Panc1 (cell line): ENCODE results near the gene RHOU. TPM values are rescaled to one million over a fixed set of nuclear protein-coding genes. Genes with fewer than 3 reads are reported as not detected.

Experiments
- ATAC-seq: fragments of 200-7000 bp; cut with Tn5 transposase; 2 replicates; pipeline ENCODE4 v1.9.1; 2020; ENCODE audit warnings: mild to moderate bottlenecking, moderate library complexity
- BruUV-seq: library from RNA; stranded (reverse); fragments of 400-500 nt; replicated peaks from 2 replicates; lab custom pipeline; 2021; lab: Mats Ljungman, UMichigan
- CTCF ChIA-PET: fragments of 300-600 bp; sonication (Branson Sonifier 250); formaldehyde crosslinking; loops from one replicate; lab custom pipeline; 2022; ENCODE audit warnings: antibody characterized with exemption; lab: Charles Lee
- POLR2A ChIA-PET: fragments of 300-600 bp; sonication (Branson Sonifier 250); formaldehyde crosslinking; loops from one replicate; lab custom pipeline; 2022; ENCODE audit warnings: antibody characterized with exemption; lab: Charles Lee
- DNase-seq: peaks from one replicate; pipeline ENCODE4 v3.0.0-alpha.2; 2010; ENCODE audit warnings: low read depth, low spot score
- H3K27ac ChIP-seq: 2 replicates; pipeline ENCODE4 v1.5.1; 2011; ENCODE audit warnings: mild to moderate bottlenecking, low read length, inconsistent platforms
- H3K27me3 ChIP-seq: fragments of 200-500 bp; sonication (Bioruptor generic); 2 replicates; pipeline ENCODE4 v1.6.0; 2014; ENCODE audit warnings: low read length, inconsistent platforms; ENCODE audit not compliant: control insufficient read depth, insufficient read depth
- H3K36me3 ChIP-seq: fragments of 200-500 bp; sonication (Bioruptor generic); 2 replicates; pipeline ENCODE4 v1.5.1; 2014; ENCODE audit warnings: inconsistent platforms, mild to moderate bottlenecking, low read length, moderate library complexity; ENCODE audit not compliant: control insufficient read depth, insufficient read depth
- H3K4me1 ChIP-seq: 2 replicates; pipeline ENCODE4 v1.5.1; 2011; ENCODE audit warnings: inconsistent platforms, mild to moderate bottlenecking, low read length, moderate library complexity; ENCODE audit not compliant: control insufficient read depth, insufficient read depth
- H3K4me3 ChIP-seq, 2 experiments: 2 replicates each; pipeline ENCODE4 v1.5.1; 2011 to 2012; ENCODE audit warnings: low read depth in 2 of 2, low read length in 2 of 2, mild to moderate bottlenecking in 2 of 2, inconsistent platforms in 1 of 2, moderate library complexity in 1 of 2
- H3K9me3 ChIP-seq: fragments of 200-500 bp; sonication (Bioruptor generic); 2 replicates; pipeline ENCODE4 v1.5.1; 2014; ENCODE audit warnings: low read depth, mild to moderate bottlenecking, inconsistent platforms, low read length, moderate library complexity; ENCODE audit not compliant: control insufficient read depth, insufficient read depth
- CTCF ChIP-seq: fragments of 450-650 bp; IDR thresholded peaks from 2 replicates; pipeline ENCODE4 v1.5.1; 2017; ENCODE audit warnings: mild to moderate bottlenecking
- POLR2AphosphoS5 ChIP-seq: IDR thresholded peaks from 2 replicates; pipeline ENCODE4 v1.6.1; 2012; ENCODE audit warnings: mild to moderate bottlenecking, low read depth, low read length, moderate library complexity
- REST ChIP-seq, 2 experiments: IDR thresholded peaks; 2 replicates each; pipeline ENCODE4 v1.6.1; 2011 to 2012; ENCODE audit warnings: low read depth in 2 of 2, control low read depth in 1 of 2, low read length in 1 of 2, mild to moderate bottlenecking in 1 of 2, moderate library complexity in 1 of 2; ENCODE audit not compliant: insufficient read depth in 1 of 2
- SIN3A ChIP-seq: IDR thresholded peaks from 2 replicates; pipeline ENCODE4 v1.6.1; 2012; ENCODE audit warnings: low read depth, mild to moderate bottlenecking, low read length, moderate library complexity, borderline replicate concordance; ENCODE audit not compliant: insufficient read depth
- TCF7L2 ChIP-seq: IDR thresholded peaks from 2 replicates; pipeline ENCODE4 v1.6.1; 2011; ENCODE audit warnings: mild to moderate bottlenecking, low read depth, low read length, inconsistent platforms
- in situ Hi-C: cut with HindIII; loops from 2 replicates; pipeline ENCODE4 v1.10.0; 2016; ENCODE audit warnings: low sequenced_read_pairs, low pct_unique_long_range_greater_than_20kb
- intact Hi-C: fragments of 100-400 bp; cut with micrococcal nuclease; formaldehyde crosslinking; loops from one replicate; pipeline ENCODE4 v1.10.0; 2022; ENCODE audit not compliant: unreplicated experiment
- total RNA-seq: library from RNA; stranded (reverse); gene quantifications from one replicate; pipeline ENCODE4 v1.2.1, GENCODE V29; 2021; ENCODE audit not compliant: unreplicated experiment

Gene RHOU
- total RNA-seq, 1 experiment from 2014 or later, result 9.2 TPM

GRCh38 chr1:228758447-228758846 lies 23.2 kb downstream of the RHOU start:
- Histone ChIP-seq H3K36me3 (no peaks in the 10 kb centered on the region), H3K27me3 (peaks cover 5% of the 10 kb centered on the region; the same call in 1 of the 2 replicates), H3K9me3 (no peaks in the 10 kb centered on the region), H3K4me1 (no peaks in the 10 kb centered on the region), H3K27ac (no peak overlapping the region), H3K4me3 (no peak overlapping the region)
- no TSS peak for BruUV-seq
- in situ Hi-C loops (no loop called here), intact Hi-C loops (no loop called here)
- CTCF ChIA-PET, result no interaction called here
- POLR2A ChIA-PET, result no interaction called here
- TF ChIP-seq REST (IDR thresholded peaks at IDR 0.05; ENCODE audit: insufficient read depth in 1 of 2, low read depth in 2 of 2, low read length in 1 of 2), result no peak
- TF ChIP-seq POLR2AphosphoS5, result no peak
- TF ChIP-seq CTCF, result no peak
- TF ChIP-seq TCF7L2, result no peak
- TF ChIP-seq SIN3A, result no peak
- DNase-seq, result no peak
- ATAC-seq, result no peak

- Histone ChIP-seq H3K36me3 (no peaks in the 10 kb centered on the region), H3K4me1 (no peaks in the 10 kb centered on the region), H3K4me3 (no peak overlapping the region), H3K27me3 (peaks cover 2% of the 10 kb centered on the region; the same call in 1 of the 2 replicates), H3K27ac (no peak overlapping the region), H3K9me3 (no peaks in the 10 kb centered on the region)
- no TSS peak for BruUV-seq
- DNase-seq (no peak), ATAC-seq (no peak)
- TF ChIP-seq REST (IDR thresholded peaks at IDR 0.05; ENCODE audit: insufficient read depth in 1 of 2, low read depth in 2 of 2, low read length in 1 of 2), result no peak
- intact Hi-C loops (no loop called here), in situ Hi-C loops (no loop called here)
- POLR2A ChIA-PET, result no interaction called here
- CTCF ChIA-PET, result no interaction called here
Measured at GRCh38 chr1:228760979-228761378, 25.7 kb downstream of the RHOU start.
